Measurements from ENCODE around the gene IDS.
"Not testable (repeated sequence)": the region's sequence is repeated elsewhere in the genome, so short reads cannot be mapped to it uniquely, and the experiment has no call there.

The IDS gene

GRCh38 chrX:149497054-149497453 is 8.1 kb downstream of the IDS start:
- DNase-seq, result no peak

DNA sequence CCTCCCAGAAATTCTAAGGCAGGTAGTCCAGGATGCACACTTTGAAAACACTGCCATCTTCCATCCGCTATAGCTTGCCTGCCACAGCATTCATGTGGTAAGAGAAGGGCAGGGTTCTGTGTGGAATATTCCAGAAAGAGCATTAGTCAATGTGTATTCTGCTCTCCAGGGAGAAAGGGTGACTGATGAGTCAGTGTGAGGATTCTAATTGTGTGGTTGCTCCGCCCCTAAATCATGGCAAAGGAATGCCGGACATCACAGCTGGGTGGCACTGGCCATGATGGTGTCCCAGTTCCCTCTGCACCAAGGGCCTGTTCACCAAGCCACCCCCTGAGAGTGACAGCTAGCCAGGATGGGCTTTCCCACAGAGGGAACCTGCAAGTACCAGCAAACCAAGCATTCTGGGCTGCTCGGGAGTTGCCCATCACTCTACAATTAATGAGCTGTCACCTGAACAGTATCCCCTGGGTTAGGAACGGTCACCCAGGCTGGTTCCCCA is 9.5 kb downstream of the IDS start:
- no peak for DNase-seq

GRCh38 chrX:149494844-149495565 is 10.1 kb downstream of the IDS start:
- no peak for DNase-seq

- DNase-seq, result no peak
Observed at GRCh38 chrX:149493567-149494562, 11.2 kb downstream of the IDS start.

GRCh38 chrX:149491812-149492211 is 13.3 kb downstream of the IDS start:
- DNase-seq, result no peak

GRCh38 chrX:149490100-149490499 is 15.0 kb downstream of the IDS start:
- no peak for DNase-seq

GRCh38 chrX:149488411-149489052 is 16.6 kb downstream of the IDS start:
- DNase-seq, result not testable (repeated sequence)

DNA sequence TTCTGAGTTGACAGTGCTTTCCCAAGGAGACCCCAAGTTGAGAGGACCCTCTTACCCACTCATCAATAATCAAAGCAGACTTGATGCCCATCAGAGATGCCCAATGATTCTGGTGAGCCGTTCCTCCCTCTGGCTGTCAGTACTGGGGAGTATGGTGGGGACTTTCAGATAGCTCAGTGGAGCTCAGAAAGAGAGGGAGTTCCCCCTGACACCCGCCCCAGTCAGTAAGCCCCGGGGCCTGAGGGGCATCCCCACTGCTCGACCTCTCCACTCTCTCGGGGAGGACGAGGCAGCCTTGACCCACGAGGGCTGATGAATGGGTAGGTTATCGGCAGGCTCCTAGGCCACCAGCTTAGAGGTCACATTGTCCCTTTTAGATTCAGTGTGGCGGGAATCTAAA is 17.1 kb downstream of the IDS start:
- not testable (repeated sequence) for DNase-seq

GRCh38 chrX:149487292-149487691 is 17.8 kb downstream of the IDS start:
- DNase-seq, result no peak

DNA sequence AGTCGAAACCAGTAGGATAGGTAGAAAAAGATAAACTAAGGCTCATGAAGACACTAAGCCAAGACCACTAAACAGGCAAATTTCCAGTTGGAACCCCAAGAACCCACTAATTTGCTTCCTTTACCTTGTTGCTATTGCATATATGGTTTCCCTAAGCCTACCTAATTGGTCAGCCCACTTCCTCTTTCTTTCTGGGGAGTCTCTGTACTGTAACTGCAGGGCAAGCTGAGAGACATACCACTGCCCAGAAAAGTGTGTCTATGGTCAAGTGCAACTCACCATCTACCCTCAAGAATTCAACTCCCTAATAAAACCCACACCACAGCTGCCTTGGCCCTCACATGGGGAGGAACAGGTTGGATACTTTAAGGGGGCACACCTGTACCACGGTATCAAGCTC is 28.6 kb downstream of the IDS start:
- DNase-seq, result no peak

DNA sequence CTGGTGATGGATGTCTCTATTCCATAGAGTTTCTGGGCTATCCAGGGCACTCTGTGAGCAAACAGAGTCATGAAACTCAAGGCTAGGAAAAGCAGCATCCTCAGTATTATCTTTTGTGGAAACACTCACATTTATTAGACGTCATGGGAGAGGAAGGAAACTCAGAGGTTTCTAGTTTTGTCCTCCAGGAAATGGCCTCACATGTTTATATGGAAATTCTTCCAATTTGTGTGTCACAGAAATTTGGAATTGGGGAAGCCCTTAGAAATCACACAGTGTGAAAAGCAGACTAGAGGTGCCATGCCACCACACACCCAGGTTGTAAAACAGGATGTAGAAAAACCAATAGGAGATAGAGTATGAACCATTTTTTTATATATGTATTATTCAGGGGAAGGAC is 31.1 kb downstream of the IDS start:
- DNase-seq, result no peak

GRCh38 chrX:149473092-149473491 is 32.0 kb downstream of the IDS start:
- DNase-seq, result no peak

- no peak for DNase-seq
Observed at GRCh38 chrX:149472625-149473024, 32.5 kb downstream of the IDS start.

DNA sequence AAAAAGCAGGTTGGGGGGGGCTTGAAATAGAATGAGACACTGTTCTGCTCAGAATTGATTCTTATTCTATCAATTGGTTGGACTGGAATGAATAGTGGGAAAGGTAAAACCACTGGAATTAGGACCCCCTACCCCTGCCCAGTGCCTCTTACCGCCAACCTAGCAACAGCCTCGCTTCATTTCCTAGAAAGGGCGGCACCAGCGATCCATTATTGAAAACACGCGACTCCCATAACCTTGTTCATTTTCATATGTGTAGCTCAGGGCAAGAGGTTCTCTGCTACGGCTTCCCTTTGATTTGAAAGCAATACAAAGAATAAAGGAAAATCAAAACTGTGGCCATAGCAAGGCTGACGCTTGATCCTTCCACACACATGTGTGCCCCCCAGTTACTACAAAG is 33.7 kb downstream of the IDS start:
- no peak for DNase-seq

- DNase-seq, result peak; percentile 2
Observed at GRCh38 chrX:149470955-149471354, 34.2 kb downstream of the IDS start.

GRCh38 chrX:149469406-149469805 is 35.7 kb downstream of the IDS start:
- no peak for DNase-seq

DNA sequence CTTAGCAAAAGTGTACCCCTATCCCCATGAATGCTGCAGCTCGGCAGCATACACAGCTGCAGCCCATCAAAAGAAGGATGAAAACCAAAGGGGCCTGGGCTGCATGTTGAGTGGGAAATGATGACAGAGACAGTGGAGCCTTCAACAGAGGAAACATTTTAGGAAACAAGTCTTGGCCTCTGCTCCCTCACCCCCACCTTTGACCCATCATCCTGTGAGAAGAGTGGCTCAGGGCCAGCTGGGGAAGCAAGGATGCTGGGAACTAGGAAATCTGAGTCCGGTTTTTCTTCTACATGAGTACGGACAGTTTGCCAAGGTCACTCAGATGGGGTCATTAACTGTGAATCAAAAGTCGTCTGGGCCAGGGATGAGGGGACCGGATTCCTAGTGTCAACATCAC is 37.2 kb downstream of the IDS start:
- DNase-seq, result no peak

GRCh38 chrX:149467461-149467860 is 37.6 kb downstream of the IDS start:
- DNase-seq, result no peak

DNA sequence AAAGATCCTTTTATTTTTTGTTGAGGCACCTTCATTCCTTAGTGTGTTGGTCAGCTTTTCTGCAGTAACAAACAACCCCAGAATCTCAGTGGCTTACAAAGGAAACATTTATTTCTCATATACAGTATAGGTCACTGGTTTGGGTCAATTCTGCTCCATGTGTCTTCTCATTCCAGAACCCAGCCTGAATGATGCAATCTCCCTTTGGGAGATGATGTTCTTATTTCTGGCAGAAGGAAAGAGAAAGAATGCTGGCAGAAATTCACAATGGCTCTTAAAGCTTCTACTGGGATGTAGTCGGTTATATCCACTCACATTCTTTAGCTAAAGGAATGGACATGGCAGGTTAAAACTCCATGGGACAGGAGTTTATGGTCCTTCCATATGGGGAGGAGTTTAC is 42.3 kb downstream of the IDS start:
- no peak for DNase-seq

DNA sequence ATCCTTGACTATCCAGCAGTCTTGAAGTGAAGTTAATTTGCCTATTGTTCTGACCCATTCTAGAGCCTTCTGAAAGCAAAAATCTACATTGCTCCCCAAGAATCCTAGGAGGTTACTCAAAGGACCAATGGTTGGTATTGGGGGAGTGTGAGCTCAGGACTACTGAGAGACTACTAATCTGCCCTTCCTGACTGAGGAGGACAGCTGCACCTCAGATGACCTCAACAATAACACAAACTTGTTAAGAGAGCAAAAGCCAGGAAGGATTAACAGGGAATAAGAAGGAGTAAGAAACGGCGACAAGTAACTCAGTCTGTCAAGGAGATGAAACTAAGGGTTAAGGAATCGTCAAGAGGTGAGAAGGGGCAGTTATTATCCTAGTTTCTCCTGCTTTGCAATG is 43.4 kb downstream of the IDS start:
- no peak for DNase-seq

DNA sequence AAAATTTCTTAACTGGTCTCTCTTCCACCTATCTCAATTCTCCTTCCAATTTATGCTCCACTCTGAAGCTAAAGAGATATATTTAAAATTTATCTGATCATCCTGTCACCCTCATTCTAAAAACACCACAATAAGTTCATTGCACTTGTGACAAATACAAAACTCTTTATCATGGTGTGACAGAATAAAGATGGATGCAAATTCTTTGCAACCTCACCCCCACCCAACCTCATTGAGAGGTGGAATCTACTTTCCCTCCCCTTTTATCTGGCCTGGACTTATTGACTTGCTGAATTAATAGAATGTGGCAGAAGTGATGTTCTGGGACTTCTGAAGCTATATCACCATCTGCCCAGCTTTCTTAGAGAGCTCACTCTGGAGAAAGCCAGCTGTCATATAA is 46.5 kb downstream of the IDS start:
- no peak for DNase-seq

GRCh38 chrX:149456476-149457245 is 48.4 kb downstream of the IDS start:
- no peak for DNase-seq

GRCh38 chrX:149455934-149456333 is 49.2 kb downstream of the IDS start:
- no peak for DNase-seq

All from amniotic stem cell (primary cell).